ENCODE measurements around the gene DHRSX. TPM values are rescaled to one million over a fixed set of nuclear protein-coding genes. Genes with fewer than 3 reads are reported as not detected.

The DHRSX gene
- total RNA-seq, 4 donors from 2014 or later, result 4.4 to 23.8 (median 11.3) TPM

DNA sequence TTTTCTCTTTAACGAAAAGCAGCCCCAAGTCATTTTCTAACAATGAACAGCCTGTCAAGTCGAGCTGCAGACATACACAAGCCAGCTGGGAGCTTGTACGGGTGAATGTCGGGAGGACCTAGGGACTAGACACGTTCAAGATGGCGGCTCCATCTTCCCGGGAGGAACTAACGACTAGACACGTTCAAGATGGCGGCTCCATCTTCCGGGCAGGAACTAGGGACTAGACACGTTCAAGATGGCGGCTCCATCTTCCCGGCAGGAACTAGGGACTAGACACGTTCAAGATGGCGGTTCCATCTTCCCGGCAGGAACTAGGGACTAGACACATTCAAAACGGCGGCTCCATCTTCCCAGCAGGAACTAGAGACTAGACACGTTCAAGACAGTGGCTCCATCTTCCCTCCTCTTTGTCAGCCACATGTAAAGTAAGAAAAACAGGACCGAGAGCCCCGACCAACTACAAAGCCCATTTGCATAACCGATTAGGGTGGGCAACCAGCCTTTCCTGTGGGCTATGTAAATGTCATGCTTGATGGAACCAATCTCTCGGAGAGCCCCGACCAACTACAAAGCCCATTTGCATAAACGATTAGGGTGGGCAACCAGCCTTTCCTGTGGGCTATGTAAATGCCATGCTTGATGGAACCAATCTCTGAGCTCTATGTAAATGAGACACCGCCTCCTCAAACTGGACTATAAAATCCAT is 175.5 kb downstream of the DHRSX start:
- DNase-seq, result peak; percentile 84 to 94
- TF ChIP-seq, protein P1, sequence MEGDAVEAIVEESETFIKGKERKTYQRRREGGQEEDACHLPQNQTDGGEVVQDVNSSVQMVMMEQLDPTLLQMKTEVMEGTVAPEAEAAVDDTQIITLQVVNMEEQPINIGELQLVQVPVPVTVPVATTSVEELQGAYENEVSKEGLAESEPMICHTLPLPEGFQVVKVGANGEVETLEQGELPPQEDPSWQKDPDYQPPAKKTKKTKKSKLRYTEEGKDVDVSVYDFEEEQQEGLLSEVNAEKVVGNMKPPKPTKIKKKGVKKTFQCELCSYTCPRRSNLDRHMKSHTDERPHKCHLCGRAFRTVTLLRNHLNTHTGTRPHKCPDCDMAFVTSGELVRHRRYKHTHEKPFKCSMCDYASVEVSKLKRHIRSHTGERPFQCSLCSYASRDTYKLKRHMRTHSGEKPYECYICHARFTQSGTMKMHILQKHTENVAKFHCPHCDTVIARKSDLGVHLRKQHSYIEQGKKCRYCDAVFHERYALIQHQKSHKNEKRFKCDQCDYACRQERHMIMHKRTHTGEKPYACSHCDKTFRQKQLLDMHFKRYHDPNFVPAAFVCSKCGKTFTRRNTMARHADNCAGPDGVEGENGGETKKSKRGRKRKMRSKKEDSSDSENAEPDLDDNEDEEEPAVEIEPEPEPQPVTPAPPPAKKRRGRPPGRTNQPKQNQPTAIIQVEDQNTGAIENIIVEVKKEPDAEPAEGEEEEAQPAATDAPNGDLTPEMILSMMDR (IDR thresholded peaks at IDR 0.05), result no peak
- TF ChIP-seq POLR2A (IDR thresholded peaks at IDR 0.05), result no peak
- H3K9me3 ChIP-seq, result no peaks in the 10 kb centered on the region
- H3K36me3 ChIP-seq, result no peaks in the 10 kb centered on the region
- peak overlapping the region; percentile 39 to 45 for H3K4me3 ChIP-seq
- intact Hi-C loops (cut with DNase I; ENCODE audit: low total_unique reads), result loop anchor here (10.0 kb wide), 1 partner anchor 1340 kb away; no protein-coding TSS in a partner anchor
- peak overlapping the region; percentile 74 to 77 for H3K27ac ChIP-seq
- H3K27me3 ChIP-seq, result no peaks in the 10 kb centered on the region
- H3K4me1 ChIP-seq, result no peaks in the 10 kb centered on the region

DNA sequence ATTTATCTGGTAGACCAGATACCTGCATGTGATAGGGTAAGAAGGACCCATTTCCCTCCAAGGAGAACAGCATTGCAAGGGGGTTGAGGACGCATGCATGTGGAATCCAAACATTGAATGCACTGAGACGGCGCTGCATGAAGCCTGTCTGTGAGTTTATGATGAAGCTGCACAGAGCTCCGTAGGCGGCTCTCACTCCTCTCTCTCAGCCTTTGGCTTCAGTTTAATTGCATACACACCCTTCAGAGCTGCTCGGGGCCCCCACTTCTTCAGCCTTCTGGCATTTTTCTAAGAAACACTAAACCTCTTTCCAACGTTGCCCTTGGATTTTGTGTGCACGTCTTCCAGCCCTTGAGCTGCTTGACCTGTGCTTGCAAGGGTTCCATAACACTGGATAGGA is 176.6 kb downstream of the DHRSX start:
- Histone ChIP-seq H3K27me3 (no peaks in the 10 kb centered on the region), H3K9me3 (no peaks in the 10 kb centered on the region), H3K4me3 (no peak overlapping the region), H3K36me3 (no peaks in the 10 kb centered on the region), H3K27ac (no peak overlapping the region), H3K4me1 (no peaks in the 10 kb centered on the region)
- TF ChIP-seq, protein P1 (IDR thresholded peaks at IDR 0.05), result no peak
- no peak for TF ChIP-seq POLR2A (IDR thresholded peaks at IDR 0.05)
- intact Hi-C loops (cut with DNase I; ENCODE audit: low total_unique reads), result loop anchor here (10.0 kb wide), 1 partner anchor 1339 kb away; no protein-coding TSS in a partner anchor
- DNase-seq, result no peak

DNA sequence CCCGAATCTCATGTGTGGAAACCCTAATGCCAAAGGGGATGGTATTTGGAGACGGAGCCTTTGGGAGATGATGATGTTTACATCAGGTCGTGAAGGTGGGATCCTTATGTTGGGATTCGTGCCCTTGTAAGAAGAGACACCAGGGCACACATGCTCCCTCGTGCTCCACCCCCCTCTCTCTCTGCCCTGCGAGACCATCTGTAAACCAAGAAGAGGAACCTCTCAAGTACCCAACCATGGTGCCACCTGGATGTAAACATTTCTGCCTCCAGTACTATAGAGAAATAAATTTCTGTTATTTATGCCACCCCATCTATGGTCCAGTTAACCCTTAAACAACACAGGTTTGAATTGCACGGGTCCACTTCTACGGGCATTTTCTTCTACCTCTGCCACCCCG is 179.4 kb downstream of the DHRSX start:
- H3K9me3 ChIP-seq, result no peaks in the 10 kb centered on the region
- H3K27me3 ChIP-seq, result no peaks in the 10 kb centered on the region
- no peak overlapping the region for H3K4me3 ChIP-seq
- no peaks in the 10 kb centered on the region for H3K4me1 ChIP-seq
- intact Hi-C loops (cut with DNase I; ENCODE audit: low total_unique reads), result loop anchor here (10.0 kb wide), 1 partner anchor 1337 kb away; no protein-coding TSS in a partner anchor
- H3K27ac ChIP-seq, result no peak overlapping the region
- DNase-seq, result no peak
- no peaks in the 10 kb centered on the region for H3K36me3 ChIP-seq
- TF ChIP-seq, protein P1 (IDR thresholded peaks at IDR 0.05), result no peak
- TF ChIP-seq POLR2A (IDR thresholded peaks at IDR 0.05), result no peak

DNA sequence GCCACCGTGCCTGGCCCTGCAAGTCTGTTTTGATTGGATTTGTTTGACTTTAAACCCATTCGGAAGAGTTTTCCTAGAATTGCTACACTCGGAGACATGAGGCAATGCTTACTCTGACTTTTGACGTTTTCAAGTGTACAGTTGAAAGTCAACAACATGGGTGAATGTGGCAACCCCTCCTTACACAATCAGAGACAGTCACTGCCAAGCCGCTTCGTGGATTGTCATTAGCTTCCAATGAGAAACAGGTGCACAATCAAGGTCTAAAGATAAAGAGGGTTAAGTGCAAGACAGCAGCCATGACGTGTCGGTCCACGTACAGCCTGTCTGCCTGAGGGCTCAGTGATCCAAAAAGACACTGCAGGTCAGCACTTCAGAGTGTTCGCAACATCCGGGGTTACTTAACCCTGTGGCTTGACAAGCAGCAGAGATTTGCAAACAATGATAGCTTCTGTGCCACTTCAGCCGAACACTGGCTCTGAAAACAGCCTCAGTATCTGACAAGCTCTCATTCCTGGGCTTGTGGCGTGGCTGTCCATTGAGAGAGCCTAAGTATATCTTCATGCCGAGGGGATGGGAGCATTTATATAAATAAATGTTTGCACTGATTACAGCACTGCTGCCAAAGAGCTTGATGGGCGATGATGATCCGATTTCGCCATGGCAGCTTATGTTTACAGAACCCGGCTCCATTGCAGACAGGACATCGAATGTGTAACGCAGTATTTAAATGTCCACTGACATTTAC is 180.0 kb downstream of the DHRSX start:
- no peaks in the 10 kb centered on the region for H3K4me1 ChIP-seq
- no peak overlapping the region for H3K4me3 ChIP-seq
- DNase-seq, result no peak
- H3K9me3 ChIP-seq, result no peaks in the 10 kb centered on the region
- no peak for TF ChIP-seq POLR2A (IDR thresholded peaks at IDR 0.05)
- TF ChIP-seq, protein P1 (IDR thresholded peaks at IDR 0.05), result no peak
- H3K27me3 ChIP-seq, result no peaks in the 10 kb centered on the region
- no peaks in the 10 kb centered on the region for H3K36me3 ChIP-seq
- no peak overlapping the region for H3K27ac ChIP-seq
- intact Hi-C loops (cut with DNase I; ENCODE audit: low total_unique reads), result loop anchor here (10.0 kb wide), 1 partner anchor 1336 kb away; no protein-coding TSS in a partner anchor

DNA sequence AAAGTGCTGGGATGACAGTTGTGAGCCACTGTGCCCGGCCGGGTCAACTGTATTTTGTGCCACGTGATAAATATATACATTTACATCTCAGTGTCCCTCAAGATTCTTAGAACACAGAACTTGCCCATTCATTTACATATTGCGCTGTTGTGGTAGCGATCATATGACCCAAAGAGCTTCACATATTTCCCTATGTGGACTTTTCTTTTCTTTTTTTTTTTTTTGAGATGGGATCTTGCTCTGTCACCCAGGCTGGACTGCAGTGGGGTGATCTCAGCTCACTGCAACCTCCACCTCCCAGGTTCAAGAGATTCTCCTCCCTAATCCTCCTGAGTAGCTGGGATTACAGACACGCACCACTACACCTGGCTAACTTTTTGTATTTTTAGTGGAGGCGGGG is 180.7 kb downstream of the DHRSX start:
- no peak for DNase-seq
- no peak for TF ChIP-seq POLR2A (IDR thresholded peaks at IDR 0.05)
- Histone ChIP-seq H3K27me3 (no peaks in the 10 kb centered on the region), H3K36me3 (no peaks in the 10 kb centered on the region), H3K4me3 (no peak overlapping the region), H3K4me1 (no peaks in the 10 kb centered on the region), H3K27ac (no peak overlapping the region), H3K9me3 (no peaks in the 10 kb centered on the region)
- intact Hi-C loops (cut with DNase I; ENCODE audit: low total_unique reads), result loop anchor here (10.0 kb wide), 1 partner anchor 1335 kb away; no protein-coding TSS in a partner anchor
